ENCODE measurements around the gene LZTS3.

Gene LZTS3

GRCh38 chr20:3164043-3164762 lies 9.1 kb downstream of the LZTS3 start:
- no peak for DNase-seq (ENCODE audit: low read depth)
- TF ChIP-seq CTCF (conservative IDR thresholded peaks at IDR 0.05; ENCODE audit: low read length): no peak

GRCh38 chr20:3163099-3164042 lies 10.0 kb downstream of the LZTS3 start:
- no peak for DNase-seq (ENCODE audit: low read depth)
- TF ChIP-seq CTCF (conservative IDR thresholded peaks at IDR 0.05; ENCODE audit: low read length): no peak
- no peak overlapping the region for H3K4me3 ChIP-seq (ENCODE audit: low read length)

More at GRCh38 chr20:3164043-3164762, 9.1 kb downstream of the LZTS3 start:
- H3K4me3 ChIP-seq (ENCODE audit: low read length): no peak overlapping the region

- no peak for DNase-seq (ENCODE audit: low read depth)
- TF ChIP-seq CTCF (conservative IDR thresholded peaks at IDR 0.05; ENCODE audit: low read length): no peak
- no peak overlapping the region for H3K4me3 ChIP-seq (ENCODE audit: low read length)
Measured at GRCh38 chr20:3162080-3162611, 11.2 kb downstream of the LZTS3 start.

GRCh38 chr20:3161316-3162079 lies 11.9 kb downstream of the LZTS3 start:
- TF ChIP-seq CTCF (conservative IDR thresholded peaks at IDR 0.05; ENCODE audit: low read length): no peak
- H3K4me3 ChIP-seq (ENCODE audit: low read length): no peak overlapping the region
- DNase-seq (ENCODE audit: low read depth): no peak

- TF ChIP-seq CTCF (conservative IDR thresholded peaks at IDR 0.05; ENCODE audit: low read length): no peak
- no peak overlapping the region for H3K4me3 ChIP-seq (ENCODE audit: low read length)
- no peak for DNase-seq (ENCODE audit: low read depth)
Measured at GRCh38 chr20:3160418-3160817, 12.9 kb downstream of the LZTS3 start.

- no peak for TF ChIP-seq CTCF (conservative IDR thresholded peaks at IDR 0.05; ENCODE audit: low read length)
- peak; percentile 52 for DNase-seq (ENCODE audit: low read depth)
Measured at GRCh38 chr20:3158968-3159431, 14.3 kb downstream of the LZTS3 start.

More at GRCh38 chr20:3158968-3159431, 14.3 kb downstream of the LZTS3 start:
- peak overlapping the region; percentile 96 for H3K4me3 ChIP-seq (ENCODE audit: low read length)
